Left ventricle myocardium inferior (tissue), 1 donor: Measurements from ENCODE around the gene GRSF1. TPM values are rescaled to one million over a fixed set of nuclear protein-coding genes. Genes with fewer than 3 reads are reported as not detected.
A peak's percentile ranks its signal among the peaks of the same experiment; 100 is the strongest.

Source experiments
- DNase-seq: peaks from one replicate; pipeline ENCODE4 v3.0.0-alpha.2; 2020
- H3K27ac ChIP-seq: fragments of 200-600 bp; replicated peaks from 2 replicates; pipeline ENCODE4 v1.8.0; 2021
- H3K27me3 ChIP-seq: fragments of 200-600 bp; 2 replicates; pipeline ENCODE4 v1.8.0; 2021; ENCODE audit warnings: low read depth
- H3K36me3 ChIP-seq: fragments of 200-600 bp; 2 replicates; pipeline ENCODE4 v1.8.0; 2021
- H3K4me1 ChIP-seq: fragments of 200-600 bp; 2 replicates; pipeline ENCODE4 v1.8.0; 2021
- H3K4me3 ChIP-seq: fragments of 200-600 bp; 2 replicates; pipeline ENCODE4 v1.8.0; 2021; ENCODE audit warnings: mild to moderate bottlenecking, moderate library complexity
- H3K9me3 ChIP-seq: fragments of 200-600 bp; replicated peaks from 2 replicates; pipeline ENCODE4 v1.8.0; 2021
- intact Hi-C: fragments of 100-400 bp; cut with micrococcal nuclease; formaldehyde crosslinking; loops from one replicate; pipeline ENCODE4 v1.11.0; 2022
- total RNA-seq: library from RNA; stranded (reverse); fragmentation: NEBNext Ultra II Directional; extraction: Animal tissue kit (Norgen Biotek cat#: 25700); gene quantifications from one replicate; pipeline ENCODE4 v1.2.1, GENCODE V29; 2021
- TF ChIP-seq, protein P1 (sequence below): fragments of 200-600 bp; IDR thresholded peaks from 2 replicates; pipeline ENCODE4 v1.8.0; 2021; ENCODE audit warnings: antibody characterized with exemption, mild to moderate bottlenecking, borderline replicate concordance
- donor health status: DM: no; HTN: yes; CAD: no; lungs with severe emphysema.

The GRSF1 gene
- total RNA-seq, 1 donor from 2014 or later: 108 TPM

DNA sequence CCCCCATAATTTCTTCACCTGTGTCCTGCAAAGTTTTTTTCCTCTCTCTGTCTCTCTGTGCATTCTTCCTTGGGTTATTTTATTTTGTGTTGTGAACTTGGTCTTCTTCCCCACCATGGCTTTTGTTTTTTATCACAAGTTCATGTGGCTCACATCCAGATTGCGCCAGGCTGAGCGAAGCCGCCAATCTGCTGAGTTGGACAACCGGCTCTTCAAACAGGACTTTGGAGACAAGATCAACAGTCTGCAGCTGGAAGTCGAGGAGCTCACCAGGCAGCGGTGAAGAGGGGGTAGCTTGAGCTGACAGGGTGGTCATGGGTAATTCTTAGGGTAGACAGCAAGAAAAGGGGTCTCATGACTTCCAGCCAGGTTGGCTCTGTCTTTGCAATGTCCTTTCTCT, 46.1 kb downstream of the GRSF1 start:
- Histone ChIP-seq H3K9me3 (no peaks in the 10 kb centered on the region), H3K36me3 (peaks cover 69% of the 10 kb centered on the region), H3K4me3 (no peak overlapping the region), H3K27ac (no peak overlapping the region), H3K4me1 (no peaks in the 10 kb centered on the region), H3K27me3 (no peaks in the 10 kb centered on the region)
- intact Hi-C loops: no loop called here
- no peak for DNase-seq
- TF ChIP-seq, protein P1, sequence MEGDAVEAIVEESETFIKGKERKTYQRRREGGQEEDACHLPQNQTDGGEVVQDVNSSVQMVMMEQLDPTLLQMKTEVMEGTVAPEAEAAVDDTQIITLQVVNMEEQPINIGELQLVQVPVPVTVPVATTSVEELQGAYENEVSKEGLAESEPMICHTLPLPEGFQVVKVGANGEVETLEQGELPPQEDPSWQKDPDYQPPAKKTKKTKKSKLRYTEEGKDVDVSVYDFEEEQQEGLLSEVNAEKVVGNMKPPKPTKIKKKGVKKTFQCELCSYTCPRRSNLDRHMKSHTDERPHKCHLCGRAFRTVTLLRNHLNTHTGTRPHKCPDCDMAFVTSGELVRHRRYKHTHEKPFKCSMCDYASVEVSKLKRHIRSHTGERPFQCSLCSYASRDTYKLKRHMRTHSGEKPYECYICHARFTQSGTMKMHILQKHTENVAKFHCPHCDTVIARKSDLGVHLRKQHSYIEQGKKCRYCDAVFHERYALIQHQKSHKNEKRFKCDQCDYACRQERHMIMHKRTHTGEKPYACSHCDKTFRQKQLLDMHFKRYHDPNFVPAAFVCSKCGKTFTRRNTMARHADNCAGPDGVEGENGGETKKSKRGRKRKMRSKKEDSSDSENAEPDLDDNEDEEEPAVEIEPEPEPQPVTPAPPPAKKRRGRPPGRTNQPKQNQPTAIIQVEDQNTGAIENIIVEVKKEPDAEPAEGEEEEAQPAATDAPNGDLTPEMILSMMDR: no peak

DNA sequence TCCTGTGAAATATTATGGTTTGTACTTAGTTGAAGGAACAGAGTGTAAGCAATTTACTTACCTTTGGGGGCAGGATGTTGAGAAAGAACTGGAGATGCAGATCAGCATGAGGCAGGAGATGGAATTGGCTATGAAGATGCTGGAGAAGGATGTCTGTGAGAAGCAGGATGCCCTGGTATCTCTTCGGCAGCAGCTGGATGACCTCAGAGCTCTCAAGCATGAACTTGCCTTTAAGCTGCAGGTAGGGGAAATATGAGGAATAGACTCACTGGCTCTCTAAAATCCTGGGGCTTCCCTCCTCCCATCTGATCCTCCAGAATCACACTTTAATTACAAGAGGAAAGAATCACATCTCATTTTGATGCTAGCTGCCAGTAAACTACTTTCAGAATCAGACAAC, 51.0 kb downstream of the GRSF1 start:
- DNase-seq: no peak
- Histone ChIP-seq H3K27ac (no peak overlapping the region), H3K4me1 (no peaks in the 10 kb centered on the region), H3K4me3 (no peak overlapping the region), H3K36me3 (peaks cover 84% of the 10 kb centered on the region), H3K27me3 (no peaks in the 10 kb centered on the region), H3K9me3 (no peaks in the 10 kb centered on the region)
- intact Hi-C loops: no loop called here
- TF ChIP-seq, protein P1: no peak

- H3K36me3 ChIP-seq: peaks cover 90% of the 10 kb centered on the region
- intact Hi-C loops: no loop called here
Measured at GRCh38 chr4:70787496-70787895, 52.2 kb downstream of the GRSF1 start.

DNA sequence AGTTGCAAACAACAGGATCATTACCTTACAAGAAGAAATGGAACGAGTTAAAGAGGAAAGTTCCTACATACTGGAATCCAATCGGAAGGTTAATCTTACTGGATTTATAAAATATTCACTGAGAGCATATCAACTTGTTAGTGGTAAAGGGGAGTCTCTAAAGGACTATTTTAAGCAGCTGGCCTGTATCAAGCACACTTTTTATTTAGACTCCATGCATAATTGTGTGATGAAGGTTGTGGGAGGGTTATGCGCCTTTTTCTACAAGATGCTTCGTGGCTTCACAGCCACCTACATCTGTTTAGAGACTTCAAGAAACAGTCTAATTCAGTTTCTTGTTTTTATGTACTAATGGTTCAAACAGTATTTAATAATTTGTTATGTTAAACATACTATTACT, 56.6 kb downstream of the GRSF1 start:
- intact Hi-C loops: no loop called here
- TF ChIP-seq, protein P1: no peak
- Histone ChIP-seq H3K36me3 (peaks cover 79% of the 10 kb centered on the region), H3K27ac (no peak overlapping the region), H3K4me1 (peaks cover 12% of the 10 kb centered on the region), H3K4me3 (no peak overlapping the region), H3K27me3 (no peaks in the 10 kb centered on the region), H3K9me3 (no peaks in the 10 kb centered on the region)
- DNase-seq: no peak

More at GRCh38 chr4:70787496-70787895, 52.2 kb downstream of the GRSF1 start:
- Histone ChIP-seq H3K4me1 (no peaks in the 10 kb centered on the region), H3K27ac (no peak overlapping the region), H3K4me3 (no peak overlapping the region), H3K9me3 (no peaks in the 10 kb centered on the region), H3K27me3 (no peaks in the 10 kb centered on the region)
- no peak for DNase-seq
- TF ChIP-seq, protein P1: no peak

GRCh38 chr4:70778888-70779422, 60.7 kb downstream of the GRSF1 start:
- Histone ChIP-seq H3K4me1 (peaks cover 12% of the 10 kb centered on the region), H3K27me3 (no peaks in the 10 kb centered on the region), H3K27ac (peak overlapping the region; percentile 55), H3K4me3 (no peak overlapping the region), H3K9me3 (no peaks in the 10 kb centered on the region), H3K36me3 (peaks cover 70% of the 10 kb centered on the region)
- intact Hi-C loops: no loop called here
- TF ChIP-seq, protein P1: no peak
- DNase-seq: no peak
